ENCODE measurements around the gene HEATR1. TPM values are rescaled to one million over a fixed set of nuclear protein-coding genes. Genes with fewer than 3 reads are reported as not detected.

HEATR1 gene
- polyA plus RNA-seq, 1 of the 3 experiments (the other 2 are of a cell fraction) = 10.6 TPM

DNA sequence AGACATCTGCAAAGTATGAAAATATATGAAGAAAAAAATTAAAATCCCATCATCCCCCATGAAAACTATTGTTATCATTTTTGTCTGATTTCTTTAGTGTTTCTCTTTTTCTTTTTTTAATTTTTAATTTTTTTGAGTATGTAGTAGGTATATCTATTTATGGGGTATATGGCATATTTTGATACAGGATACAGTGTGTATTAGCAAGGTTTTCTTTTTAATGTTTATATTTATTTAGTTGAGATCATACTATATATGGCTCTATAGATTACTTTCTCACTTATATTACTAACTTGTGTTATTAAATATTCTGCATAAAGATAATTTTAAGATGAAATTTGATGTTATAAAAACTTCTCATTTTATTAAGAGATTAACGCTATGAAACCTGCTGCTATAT, 69.1 kb downstream of the HEATR1 start:
- Histone ChIP-seq H3K4me1 (ENCODE audit: control insufficient read depth in 1 of 2, insufficient read depth in 2 of 2, low read depth in 1 of 2, low read length in 1 of 2) (peaks cover 0 to 8% of the 10 kb centered on the region in 2 experiments; a peak in 2 of 4 replicates), H3K4me3 (ENCODE audit: low read depth in 2 of 2, low read length in 1 of 2) (no peak overlapping the region), H3K27ac (ENCODE audit: low read depth in 2 of 2, low read length in 1 of 2) (no peak overlapping the region), H4K20me1 (ENCODE audit: insufficient read depth) (no peaks in the 10 kb centered on the region), H3F3A (replicated peaks; ENCODE audit: insufficient read depth) (peaks cover 4% of the 10 kb centered on the region), H3K9me3 (no peaks in the 10 kb centered on the region), H3K36me3 (replicated peaks in 1 of 2; ENCODE audit: control insufficient read depth in 1 of 2, insufficient read depth in 2 of 2, low read length in 1 of 2) (peaks cover 10 to 38% of the 10 kb centered on the region in 2 experiments), H3K27me3 (ENCODE audit: insufficient read depth) (no peaks in the 10 kb centered on the region), H3K79me2 (ENCODE audit: insufficient read depth) (no peaks in the 10 kb centered on the region; the same call in 1 of the 2 replicates), H3K4me2 (no peak overlapping the region), H2AFZ (ENCODE audit: low read depth) (no peak overlapping the region), H3K9me2 (no peaks in the 10 kb centered on the region), H3K9ac (no peak overlapping the region)
- CTCF ChIA-PET = no interaction called here
- WGBS (ENCODE audit: low lambda C conversion rate) = 93% methylated on average over 1 of the region's 1 CpG
- DNase-seq = no peak
- POLR2A ChIA-PET = interaction anchor here (0.9 kb wide), 1 partner anchor 69 kb away, joined by 3 read pairs; the partner anchor contains the start of gene HEATR1
- TF ChIP-seq EZH2phosphoT487 (IDR thresholded peaks at IDR 0.05; ENCODE audit: borderline replicate concordance, low read depth) (no peak), TEAD4 (IDR thresholded peaks at IDR 0.05; ENCODE audit: borderline replicate concordance, insufficient read depth) (no peak), NRF1 (IDR thresholded peaks at IDR 0.05; ENCODE audit: low read depth, low read length) (no peak), EP300 (IDR thresholded peaks at IDR 0.05; ENCODE audit: borderline replicate concordance in 1 of 2, low read depth in 1 of 2, low read length in 1 of 2) (no peak), TAF1 (IDR thresholded peaks at IDR 0.05; ENCODE audit: borderline replicate concordance, low read depth, low read length) (no peak), RAD21 (IDR thresholded peaks at IDR 0.05; ENCODE audit: low read length) (no peak), FOXJ3 (CRISPR knock-in tag; IDR thresholded peaks at IDR 0.05) (no peak), MEF2A (IDR thresholded peaks at IDR 0.05; ENCODE audit: borderline replicate concordance, low read depth) (no peak), FOXM1 (IDR thresholded peaks at IDR 0.05; ENCODE audit: low read depth) (no peak), SIN3A (IDR thresholded peaks at IDR 0.05; ENCODE audit: borderline replicate concordance, low read depth, low read length) (no peak), ELF1 (IDR thresholded peaks at IDR 0.05) (no peak), SMC3 (IDR thresholded peaks at IDR 0.05; ENCODE audit: low read depth, low read length) (no peak), CHD2 (IDR thresholded peaks at IDR 0.05; ENCODE audit: low read length, partially characterized antibody) (no peak)
- TF ChIP-seq, protein P1, sequence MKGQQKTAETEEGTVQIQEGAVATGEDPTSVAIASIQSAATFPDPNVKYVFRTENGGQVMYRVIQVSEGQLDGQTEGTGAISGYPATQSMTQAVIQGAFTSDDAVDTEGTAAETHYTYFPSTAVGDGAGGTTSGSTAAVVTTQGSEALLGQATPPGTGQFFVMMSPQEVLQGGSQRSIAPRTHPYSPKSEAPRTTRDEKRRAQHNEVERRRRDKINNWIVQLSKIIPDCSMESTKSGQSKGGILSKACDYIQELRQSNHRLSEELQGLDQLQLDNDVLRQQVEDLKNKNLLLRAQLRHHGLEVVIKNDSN (IDR thresholded peaks at IDR 0.05; ENCODE audit: borderline replicate concordance, low read depth) = no peak
- TF ChIP-seq, protein P2, sequence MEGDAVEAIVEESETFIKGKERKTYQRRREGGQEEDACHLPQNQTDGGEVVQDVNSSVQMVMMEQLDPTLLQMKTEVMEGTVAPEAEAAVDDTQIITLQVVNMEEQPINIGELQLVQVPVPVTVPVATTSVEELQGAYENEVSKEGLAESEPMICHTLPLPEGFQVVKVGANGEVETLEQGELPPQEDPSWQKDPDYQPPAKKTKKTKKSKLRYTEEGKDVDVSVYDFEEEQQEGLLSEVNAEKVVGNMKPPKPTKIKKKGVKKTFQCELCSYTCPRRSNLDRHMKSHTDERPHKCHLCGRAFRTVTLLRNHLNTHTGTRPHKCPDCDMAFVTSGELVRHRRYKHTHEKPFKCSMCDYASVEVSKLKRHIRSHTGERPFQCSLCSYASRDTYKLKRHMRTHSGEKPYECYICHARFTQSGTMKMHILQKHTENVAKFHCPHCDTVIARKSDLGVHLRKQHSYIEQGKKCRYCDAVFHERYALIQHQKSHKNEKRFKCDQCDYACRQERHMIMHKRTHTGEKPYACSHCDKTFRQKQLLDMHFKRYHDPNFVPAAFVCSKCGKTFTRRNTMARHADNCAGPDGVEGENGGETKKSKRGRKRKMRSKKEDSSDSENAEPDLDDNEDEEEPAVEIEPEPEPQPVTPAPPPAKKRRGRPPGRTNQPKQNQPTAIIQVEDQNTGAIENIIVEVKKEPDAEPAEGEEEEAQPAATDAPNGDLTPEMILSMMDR (IDR thresholded peaks at IDR 0.05) = no peak
- TF ChIP-seq, protein P3, sequence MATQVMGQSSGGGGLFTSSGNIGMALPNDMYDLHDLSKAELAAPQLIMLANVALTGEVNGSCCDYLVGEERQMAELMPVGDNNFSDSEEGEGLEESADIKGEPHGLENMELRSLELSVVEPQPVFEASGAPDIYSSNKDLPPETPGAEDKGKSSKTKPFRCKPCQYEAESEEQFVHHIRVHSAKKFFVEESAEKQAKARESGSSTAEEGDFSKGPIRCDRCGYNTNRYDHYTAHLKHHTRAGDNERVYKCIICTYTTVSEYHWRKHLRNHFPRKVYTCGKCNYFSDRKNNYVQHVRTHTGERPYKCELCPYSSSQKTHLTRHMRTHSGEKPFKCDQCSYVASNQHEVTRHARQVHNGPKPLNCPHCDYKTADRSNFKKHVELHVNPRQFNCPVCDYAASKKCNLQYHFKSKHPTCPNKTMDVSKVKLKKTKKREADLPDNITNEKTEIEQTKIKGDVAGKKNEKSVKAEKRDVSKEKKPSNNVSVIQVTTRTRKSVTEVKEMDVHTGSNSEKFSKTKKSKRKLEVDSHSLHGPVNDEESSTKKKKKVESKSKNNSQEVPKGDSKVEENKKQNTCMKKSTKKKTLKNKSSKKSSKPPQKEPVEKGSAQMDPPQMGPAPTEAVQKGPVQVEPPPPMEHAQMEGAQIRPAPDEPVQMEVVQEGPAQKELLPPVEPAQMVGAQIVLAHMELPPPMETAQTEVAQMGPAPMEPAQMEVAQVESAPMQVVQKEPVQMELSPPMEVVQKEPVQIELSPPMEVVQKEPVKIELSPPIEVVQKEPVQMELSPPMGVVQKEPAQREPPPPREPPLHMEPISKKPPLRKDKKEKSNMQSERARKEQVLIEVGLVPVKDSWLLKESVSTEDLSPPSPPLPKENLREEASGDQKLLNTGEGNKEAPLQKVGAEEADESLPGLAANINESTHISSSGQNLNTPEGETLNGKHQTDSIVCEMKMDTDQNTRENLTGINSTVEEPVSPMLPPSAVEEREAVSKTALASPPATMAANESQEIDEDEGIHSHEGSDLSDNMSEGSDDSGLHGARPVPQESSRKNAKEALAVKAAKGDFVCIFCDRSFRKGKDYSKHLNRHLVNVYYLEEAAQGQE (IDR thresholded peaks at IDR 0.05; ENCODE audit: low read depth, low read length) = no peak
- TF ChIP-seq, protein P4, sequence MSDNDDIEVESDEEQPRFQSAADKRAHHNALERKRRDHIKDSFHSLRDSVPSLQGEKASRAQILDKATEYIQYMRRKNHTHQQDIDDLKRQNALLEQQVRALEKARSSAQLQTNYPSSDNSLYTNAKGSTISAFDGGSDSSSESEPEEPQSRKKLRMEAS (IDR thresholded peaks at IDR 0.05; ENCODE audit: low read depth) = no peak
